GM18951 (cell line): ENCODE results near the gene ULBP2.
"Not testable (repeated sequence)": the region's sequence is repeated elsewhere in the genome, so short reads cannot be mapped to it uniquely, and the experiment has no call there.

Source experiments
- POLR2A ChIP-seq: IDR thresholded peaks from 4 replicates; pipeline ENCODE4 v1.6.1; 2011; ENCODE audit warnings: mild to moderate bottlenecking; ENCODE audit not compliant: insufficient read length, insufficient read depth; ENCODE audit errors: extremely low read depth
- in situ Hi-C: fragments of 300-500 bp; cut with MboI; formaldehyde crosslinking; loops from one replicate; pipeline ENCODE4 v1.12.0; 2022; ENCODE audit warnings: low sequenced_read_pairs, mixed read lengths, inconsistent platforms; ENCODE audit not compliant: unreplicated experiment

The ULBP2 gene

DNA sequence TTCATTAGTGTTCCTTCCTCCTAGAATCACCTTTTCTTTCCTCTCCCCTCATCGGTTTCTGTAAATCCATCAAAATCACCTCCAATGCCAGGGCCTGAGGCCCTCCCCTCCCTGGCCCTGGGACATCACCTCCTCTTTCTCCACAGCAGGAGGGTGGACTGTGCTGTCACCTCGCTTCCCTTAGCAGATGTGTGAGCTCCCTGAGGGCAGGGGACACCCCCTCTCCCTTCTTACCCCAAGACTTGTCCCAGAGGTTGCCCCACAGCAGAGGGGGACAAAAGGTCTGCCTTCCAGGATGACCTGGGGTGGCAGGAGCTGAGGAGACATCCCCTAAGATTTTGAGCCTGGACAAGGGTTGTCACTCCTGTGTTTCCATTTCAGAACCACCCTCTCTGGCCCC lies 27.8 kb downstream of the ULBP2 start:
- TF ChIP-seq POLR2A = no peak
- in situ Hi-C loops = no loop called here

- in situ Hi-C loops = not testable (repeated sequence)
Measured at GRCh38 chr6:149974394-149974793, 32.6 kb downstream of the ULBP2 start.

DNA sequence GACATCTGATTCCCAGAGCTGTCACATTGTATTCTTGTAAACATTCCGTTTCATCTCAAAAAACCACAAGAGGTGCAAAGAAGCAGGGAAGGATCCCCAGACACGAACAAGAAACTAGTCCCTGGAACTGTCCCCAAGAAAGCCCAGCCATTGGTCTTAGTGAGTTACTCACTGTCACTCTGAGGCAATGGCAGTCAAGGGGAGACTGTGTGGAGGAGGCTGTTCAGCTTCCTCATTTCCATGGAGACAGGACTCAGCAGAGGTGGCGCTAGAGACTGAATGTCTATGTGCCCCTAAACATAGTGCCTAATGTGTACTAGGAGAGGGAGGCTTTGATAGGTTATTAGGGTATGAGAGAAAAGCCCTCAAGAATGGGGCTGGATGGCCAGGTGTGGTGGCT lies 33.0 kb downstream of the ULBP2 start:
- TF ChIP-seq POLR2A = no peak
- in situ Hi-C loops = no loop called here

- in situ Hi-C loops = no loop called here
- no peak for TF ChIP-seq POLR2A
Measured at GRCh38 chr6:149975400-149975799, 33.6 kb downstream of the ULBP2 start.

DNA sequence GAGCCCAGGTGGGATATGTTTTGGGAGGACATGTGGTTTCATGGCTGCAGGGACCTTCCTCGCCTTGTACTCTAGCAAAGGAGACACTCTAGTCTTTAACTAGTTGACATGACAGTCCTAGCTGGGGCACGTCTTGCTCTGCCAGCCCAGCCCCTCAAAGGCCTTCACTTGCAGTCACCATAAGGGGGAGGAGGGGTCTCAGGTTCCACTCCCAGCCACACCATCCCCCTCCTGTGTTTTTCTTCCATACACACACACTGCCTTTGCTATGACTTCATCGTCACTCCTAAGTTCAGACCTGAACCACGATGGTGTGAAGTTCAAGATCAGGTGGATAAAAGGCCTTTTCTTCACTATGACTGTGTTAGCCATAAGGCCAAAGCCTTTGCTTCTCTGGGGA lies 35.4 kb downstream of the ULBP2 start:
- in situ Hi-C loops = no loop called here
- TF ChIP-seq POLR2A = no peak

GRCh38 chr6:149978610-149979009 lies 36.8 kb downstream of the ULBP2 start:
- in situ Hi-C loops = no loop called here
- TF ChIP-seq POLR2A = no peak

- in situ Hi-C loops = no loop called here
- TF ChIP-seq POLR2A = no peak
Measured at GRCh38 chr6:149979293-149979692, 37.5 kb downstream of the ULBP2 start.

DNA sequence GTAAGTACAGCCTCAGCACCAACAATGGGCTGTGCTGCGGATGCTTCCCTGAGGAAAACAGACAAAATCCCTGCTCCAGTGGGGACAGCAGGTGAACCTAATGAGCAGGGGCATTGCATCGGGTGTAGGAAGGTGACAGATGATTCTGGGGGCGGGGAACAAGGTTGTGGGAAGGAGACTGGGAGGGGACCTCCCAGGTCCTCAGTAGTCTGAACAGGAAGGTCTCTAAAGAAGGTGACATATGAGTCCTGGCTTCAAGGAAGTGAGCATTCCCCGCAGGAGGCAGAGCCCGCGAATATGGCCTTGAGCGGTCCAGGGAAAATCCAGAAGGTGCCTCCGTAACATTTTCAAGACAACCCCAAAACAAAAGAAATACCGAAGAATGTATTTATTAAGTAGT lies 41.3 kb downstream of the ULBP2 start:
- in situ Hi-C loops = no loop called here
- TF ChIP-seq POLR2A = no peak

- in situ Hi-C loops = no loop called here
- TF ChIP-seq POLR2A = no peak
Measured at GRCh38 chr6:149984773-149985172, 43.0 kb downstream of the ULBP2 start.

- no peak for TF ChIP-seq POLR2A
- in situ Hi-C loops = no loop called here
Measured at GRCh38 chr6:149985481-149985937, 43.7 kb downstream of the ULBP2 start.

- in situ Hi-C loops = no loop called here
Measured at GRCh38 chr6:149987602-149988107, 45.8 kb downstream of the ULBP2 start.

GRCh38 chr6:149988550-149989346 lies 46.9 kb downstream of the ULBP2 start:
- no peak for TF ChIP-seq POLR2A
- in situ Hi-C loops = no loop called here

More at GRCh38 chr6:149987602-149988107, 45.8 kb downstream of the ULBP2 start:
- TF ChIP-seq POLR2A = no peak

GRCh38 chr6:149990212-149990660 lies 48.4 kb downstream of the ULBP2 start:
- no peak for TF ChIP-seq POLR2A
- in situ Hi-C loops = no loop called here
